ENCODE results near the gene XPNPEP1.

- TF ChIP-seq POLR2A (IDR thresholded peaks at IDR 0.05) (no peak), CTCF (IDR thresholded peaks at IDR 0.05) (no peak)
Measured at GRCh38 chr10:109960682-109961081, 37.4 kb upstream of the XPNPEP1 start.

Data from adrenal gland (tissue), 5 donors.